Measurements from ENCODE around the gene FNDC10.
"Not testable (repeated sequence)": the region's sequence is repeated elsewhere in the genome, so short reads cannot be mapped to it uniquely, and the experiment has no call there.

FNDC10 gene

DNA sequence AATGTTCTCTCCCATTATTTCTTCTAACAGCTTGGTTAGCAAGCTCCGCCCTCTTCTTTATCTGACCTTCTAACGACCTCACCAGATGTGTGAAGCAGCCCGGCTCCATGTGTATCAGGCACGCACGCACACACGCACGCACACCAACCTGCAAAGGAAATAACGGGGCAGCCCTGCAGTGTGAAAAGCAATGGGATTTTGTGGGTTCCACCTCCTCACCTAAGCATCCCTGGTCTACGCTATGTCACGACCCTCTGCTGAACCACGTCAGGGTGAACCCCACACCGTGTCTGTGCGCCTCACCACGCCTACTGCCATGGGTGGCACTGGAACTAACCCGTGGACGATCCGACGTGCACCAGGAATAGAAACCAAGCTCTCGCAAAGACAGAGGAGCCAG is 35.7 kb downstream of the FNDC10 start:
- no peak for DNase-seq

DNA sequence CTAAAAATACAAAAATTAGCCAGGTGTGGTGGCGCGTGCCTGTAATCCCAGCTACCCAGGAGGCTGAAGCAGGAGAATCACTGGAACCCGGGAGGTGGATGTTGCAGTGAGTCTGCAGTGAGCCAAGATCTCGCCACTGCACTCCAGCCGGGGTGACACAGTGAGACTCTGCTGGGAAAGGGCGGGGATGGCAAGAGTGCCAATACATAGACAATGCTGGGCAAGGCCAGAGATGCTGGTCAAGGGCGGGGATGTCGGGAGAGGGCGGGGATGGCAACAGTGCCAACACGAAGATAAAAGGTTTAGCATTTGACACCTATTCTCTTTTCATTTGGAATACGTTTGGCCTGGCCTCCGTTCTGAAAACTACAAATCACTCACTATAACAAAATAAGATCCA is 36.2 kb downstream of the FNDC10 start:
- no peak for DNase-seq

DNA sequence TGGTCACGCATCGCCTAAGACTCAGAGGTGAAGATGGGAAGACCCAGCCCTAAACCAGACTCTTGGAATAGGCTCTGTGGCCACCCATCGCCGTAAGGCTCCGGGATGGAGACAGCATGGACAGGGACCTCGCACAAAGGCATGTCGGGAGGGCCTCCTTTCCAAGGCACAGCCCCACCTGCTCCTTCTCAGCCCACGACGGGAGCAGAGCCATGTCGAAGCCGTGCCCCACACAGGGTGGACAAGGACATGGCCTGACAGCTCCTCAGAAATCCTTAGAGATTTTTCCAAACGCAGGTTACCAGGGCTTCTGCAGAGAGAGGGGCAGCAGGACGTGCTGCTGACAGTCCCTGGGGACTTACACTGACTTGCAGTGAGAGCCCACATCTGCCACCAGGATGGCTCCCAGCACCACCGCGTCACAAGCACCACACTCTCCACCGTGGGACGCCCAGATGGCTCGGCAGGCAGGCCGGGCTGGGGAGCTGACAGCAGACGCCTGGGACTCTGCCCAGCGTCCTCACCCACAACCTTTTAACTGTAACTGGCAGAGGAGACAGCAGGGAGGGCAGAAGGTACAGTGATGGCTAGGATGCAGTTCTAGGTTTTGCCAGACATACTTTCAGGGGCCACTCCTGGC is 37.3 kb downstream of the FNDC10 start:
- no peak for DNase-seq

DNA sequence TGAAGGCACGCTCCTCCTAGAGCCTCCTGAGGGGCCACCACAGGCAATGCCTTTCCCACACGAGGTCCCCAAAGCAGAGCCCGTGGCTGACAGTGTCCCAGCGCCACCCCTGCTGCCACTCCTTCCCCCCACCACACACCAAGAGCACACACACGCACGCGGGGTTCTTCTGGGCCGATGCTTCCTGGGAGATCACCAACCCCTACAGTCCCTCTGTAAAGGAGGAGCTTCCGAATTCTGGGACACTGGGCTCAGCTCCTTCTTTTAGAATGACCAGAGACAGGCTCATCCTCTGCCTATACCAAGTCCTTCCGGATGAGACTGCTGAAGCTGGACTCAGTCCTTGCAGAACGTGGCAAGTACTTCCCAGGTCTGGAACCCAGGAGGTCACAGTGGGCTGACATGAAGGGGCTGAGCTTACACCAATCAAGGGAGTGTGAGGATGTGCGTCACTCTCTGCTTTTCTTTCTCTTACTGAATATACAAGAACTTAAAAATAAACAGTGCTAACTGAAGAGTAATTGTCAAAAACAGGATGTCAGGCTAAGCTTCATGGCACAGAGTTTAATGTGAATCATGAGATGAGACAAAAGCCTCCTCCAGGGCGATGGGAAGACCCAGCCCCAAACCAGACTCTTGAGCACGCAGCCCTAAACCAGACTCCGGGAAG is 38.0 kb downstream of the FNDC10 start:
- no peak for DNase-seq

DNA sequence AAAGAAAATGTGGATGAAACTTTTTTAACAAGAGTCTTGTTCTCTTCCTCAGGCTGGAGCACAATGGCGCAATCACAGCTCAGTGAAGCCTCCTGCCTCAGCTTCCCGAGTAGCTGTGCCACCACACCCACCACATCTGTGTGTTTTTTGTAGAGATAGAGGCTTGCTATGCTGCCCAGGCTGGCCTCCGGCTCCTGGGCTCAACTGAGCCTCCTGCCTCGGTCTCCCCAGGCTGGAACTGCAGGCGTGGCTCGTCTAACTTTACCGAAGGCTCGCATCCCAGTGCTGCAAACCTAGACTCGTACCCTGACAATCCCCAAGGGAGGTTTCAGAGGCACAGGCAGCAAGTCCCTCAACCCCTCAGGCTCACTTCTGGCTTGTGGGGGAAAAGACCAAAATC is 39.8 kb downstream of the FNDC10 start:
- DNase-seq = no peak

DNA sequence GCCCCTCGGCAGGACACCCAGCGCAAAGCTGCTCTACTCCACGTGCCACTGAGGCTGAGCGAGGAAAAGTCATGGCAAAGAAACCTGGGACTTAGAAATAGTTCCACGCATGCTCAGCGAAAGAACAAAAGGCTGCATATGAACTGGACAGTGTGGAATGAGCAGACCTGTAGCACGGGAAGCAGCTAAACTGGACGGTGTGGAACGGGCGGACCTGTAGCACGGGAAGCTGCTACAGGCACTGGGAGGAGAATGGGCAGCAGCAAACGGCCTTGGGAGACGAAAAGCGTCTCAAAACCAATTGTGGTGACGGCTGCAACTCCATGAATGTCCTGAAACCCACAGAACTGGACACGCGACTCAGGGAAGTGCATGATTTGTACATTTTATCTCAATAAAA is 40.9 kb downstream of the FNDC10 start:
- DNase-seq = no peak

DNA sequence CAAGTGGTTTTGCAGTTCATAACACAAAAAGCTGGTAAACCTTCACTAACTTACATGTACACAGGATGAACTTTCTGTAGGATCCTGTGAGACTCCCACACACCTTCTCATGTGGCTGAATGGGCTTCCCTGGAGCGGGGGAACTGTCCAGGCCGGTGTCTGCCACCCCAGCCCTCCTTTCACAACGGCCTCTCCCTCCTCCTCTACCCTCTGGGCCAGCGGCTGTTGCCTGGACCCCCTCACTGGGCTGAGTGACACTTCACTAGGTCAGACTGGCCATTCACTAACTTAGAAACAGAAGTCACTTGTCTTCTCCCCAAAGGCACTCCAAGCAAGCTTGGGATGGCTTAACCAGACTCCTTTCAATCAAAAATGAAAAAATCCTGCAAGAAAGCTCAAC is 41.3 kb downstream of the FNDC10 start:
- DNase-seq = no peak

DNA sequence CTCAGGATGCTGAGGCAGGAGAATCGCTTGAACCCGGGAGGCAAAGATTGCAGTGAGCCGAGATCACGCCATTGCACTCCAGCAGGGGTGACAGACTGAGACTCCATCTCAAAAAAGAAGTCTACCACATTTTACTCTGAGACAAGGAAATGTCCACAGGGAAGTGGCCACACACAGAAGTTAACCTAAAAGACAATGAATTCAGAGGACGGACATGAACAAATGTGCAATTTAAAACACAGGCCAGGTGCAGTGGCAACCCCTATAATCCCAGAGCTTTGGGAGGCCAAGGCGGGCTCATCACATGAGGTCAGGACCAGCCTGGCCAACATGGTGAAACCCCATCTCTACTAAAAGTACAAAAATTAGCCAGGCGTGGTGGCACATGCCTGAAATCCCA is 42.2 kb downstream of the FNDC10 start:
- not testable (repeated sequence) for DNase-seq

DNA sequence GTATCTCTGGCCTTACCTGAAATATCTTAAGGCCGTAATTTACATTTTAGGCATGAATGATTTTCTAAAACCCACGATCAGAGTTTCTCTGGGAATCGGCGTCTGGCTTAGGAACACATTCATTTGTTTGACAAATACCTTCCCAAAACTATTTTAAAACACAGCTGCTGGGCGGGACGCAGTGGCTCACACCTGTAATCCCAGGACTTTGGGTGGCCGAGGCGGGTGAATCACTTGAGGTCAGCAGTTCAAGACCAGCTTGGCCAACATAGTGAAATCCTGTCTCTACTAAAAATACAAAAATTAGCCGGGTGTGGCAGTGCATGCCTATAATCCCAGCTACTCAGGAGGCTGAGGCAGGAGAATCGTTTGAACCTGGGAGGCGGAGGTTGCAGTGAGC is 43.0 kb downstream of the FNDC10 start:
- DNase-seq = not testable (repeated sequence)

DNA sequence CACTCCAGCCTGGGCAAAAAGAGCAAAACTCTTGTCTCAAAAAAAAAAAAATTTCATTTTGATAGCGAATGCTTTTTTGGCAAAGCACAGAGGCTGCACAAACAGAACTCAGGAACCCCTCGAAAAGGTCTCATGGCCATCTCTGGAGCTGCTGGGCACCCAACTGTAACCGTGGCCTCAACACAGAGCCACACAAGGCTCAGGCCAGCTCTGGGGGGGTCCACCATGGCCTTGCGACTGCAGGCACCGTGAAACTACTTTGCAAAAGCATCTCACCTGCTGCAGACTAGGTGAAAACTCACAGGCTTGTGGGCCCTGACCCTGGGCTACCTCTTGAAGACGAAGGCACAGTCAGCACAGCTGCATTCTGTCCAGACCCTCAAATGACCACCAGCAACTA is 43.4 kb downstream of the FNDC10 start:
- no peak for DNase-seq

DNA sequence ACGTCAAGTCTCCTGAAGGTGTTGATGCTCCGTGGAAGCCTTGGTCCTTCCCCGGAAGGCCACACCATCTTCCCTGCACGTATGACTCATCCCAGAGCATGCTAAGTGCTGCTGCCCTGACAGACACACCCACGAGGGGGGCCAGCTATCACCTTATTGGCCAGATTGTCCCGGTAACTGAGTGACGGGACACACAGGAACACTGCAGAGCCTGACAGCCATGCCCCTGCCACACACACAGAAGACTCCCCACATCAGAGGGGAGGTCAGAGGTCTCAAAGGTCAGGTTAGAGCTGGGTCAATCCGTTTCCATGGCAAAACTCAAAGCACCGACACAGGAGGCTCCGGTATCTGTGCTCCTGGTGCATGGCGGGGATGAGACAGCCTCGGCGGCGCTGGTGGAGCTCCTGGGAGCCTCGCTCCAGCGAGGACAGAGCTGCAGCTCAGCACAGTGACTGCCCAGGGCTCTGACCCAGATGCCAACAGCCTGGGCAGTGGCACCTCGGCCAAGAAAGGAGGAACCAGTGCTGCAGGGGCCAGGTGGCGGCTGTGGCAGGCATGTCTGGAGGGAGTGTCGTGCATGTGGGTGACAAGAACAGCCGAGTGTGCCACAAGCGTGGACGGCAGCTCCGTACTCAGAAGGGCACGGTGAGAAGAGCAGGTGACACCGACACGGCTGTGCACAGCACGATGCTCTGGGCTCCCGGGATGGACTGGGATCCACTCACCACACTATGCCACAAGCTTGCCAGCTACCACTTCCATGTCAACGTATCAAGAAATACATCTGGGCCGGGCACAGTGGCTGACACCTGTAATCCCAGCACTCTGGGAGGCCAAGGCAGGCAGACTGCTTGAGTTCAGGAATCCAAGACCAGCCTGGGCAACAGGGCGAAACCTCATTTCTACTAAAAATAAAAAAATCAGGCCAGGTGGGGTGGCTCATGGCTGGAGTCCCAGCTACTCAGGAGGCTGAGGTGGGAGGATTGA is 44.7 kb downstream of the FNDC10 start:
- no peak for DNase-seq

DNA sequence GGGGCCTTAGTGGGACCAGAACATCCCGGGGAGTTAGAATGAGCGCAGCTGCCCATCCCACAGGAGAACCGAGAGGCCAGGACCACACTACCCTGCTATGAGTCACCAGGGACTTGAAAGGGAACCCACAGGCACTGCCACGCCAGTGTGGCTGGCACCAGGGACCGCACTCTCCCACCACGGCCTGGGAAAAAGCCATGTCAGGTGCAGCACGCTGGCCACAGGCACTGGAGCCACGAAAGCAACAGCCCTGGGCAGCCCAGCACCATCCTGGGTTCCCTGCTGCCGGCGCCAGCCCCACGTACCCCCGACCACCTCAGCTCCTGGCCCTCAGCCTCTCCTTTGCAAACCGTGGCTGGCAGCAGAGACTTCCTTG is 45.4 kb downstream of the FNDC10 start:
- no peak for DNase-seq

DNA sequence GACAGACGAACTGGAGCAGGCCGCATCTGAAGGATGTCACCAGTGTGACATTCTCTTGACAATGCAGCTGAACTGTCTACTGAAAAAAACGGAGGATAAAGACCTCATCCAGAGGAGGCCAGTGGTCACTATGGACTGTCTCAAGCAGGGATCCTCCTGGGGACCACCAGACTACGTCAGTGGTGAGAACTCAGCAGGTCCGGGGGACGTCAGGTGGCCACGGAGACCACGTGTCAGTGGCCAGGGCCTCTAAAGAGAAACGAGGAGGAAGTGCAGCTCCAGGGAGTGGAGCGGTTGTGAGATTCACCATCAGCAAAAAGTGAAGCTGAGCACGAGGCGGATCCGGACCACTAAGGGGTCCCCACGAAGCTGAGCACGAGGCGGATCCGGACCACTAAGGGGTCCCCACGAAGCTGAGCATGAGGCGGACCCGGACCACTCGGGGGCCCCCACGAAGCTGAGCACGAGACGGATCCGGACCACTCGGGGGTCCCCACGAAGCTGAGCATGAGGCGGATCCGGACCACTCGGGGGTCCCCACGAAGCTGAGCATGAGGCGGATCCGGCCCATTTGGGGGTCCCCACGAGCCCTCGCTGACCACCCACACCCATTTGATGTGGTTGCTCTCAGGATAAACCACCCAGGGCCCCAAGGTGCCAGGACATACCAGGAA is 46.0 kb downstream of the FNDC10 start:
- no peak for DNase-seq

DNA sequence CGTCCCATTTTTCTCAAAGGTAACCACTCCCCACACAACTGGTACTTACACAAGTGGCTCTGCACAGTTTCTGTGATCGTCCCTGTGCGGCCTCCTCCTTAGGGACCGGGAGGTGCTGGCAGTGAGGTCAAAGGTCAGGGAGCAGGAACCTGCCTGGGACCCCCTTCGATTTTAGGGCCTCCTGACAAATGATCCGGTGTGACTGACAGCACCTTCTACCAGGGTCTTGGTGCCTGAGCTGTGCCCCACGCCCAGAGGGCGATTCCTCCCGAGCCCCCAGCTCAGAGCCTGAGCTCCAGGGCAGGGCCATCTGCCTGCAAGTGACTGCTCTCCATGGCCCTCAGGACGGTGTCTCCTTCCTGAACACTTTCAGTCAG is 47.7 kb downstream of the FNDC10 start:
- no peak for DNase-seq

DNA sequence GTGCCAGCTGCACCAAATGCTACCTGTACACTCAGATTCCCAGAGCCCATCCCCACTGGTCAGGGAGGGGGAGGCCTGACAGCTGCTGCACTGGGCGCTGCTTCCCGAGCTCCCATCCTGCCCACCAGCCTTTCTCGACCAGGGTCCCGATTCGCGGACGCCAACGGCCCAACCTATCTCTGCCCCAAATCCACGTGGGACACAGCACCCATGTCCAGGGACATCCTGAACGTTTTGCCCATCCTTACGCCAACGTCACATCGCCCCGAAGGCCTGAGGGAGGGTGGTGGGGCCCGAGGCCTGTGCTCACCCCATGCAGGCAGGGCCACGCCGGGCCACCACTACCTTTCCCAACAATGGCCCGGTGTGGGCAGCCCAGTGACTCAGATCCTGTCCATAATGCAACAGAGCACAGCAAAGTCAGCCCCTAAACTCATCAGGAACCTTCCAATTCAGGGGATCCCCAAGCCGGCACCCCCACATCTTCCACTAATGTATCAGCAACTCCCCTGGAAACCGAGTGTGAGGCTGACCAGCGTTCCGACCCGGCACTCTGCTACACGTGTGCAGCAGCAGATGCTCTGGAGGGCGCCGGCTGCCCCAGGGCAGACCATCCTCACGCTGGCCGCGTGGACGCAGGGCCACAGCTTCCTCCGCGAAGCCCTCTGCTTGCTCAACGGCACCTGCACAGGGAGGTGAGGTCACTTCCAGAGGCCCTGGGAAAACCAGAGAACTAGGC is 48.2 kb downstream of the FNDC10 start:
- DNase-seq = no peak

DNA sequence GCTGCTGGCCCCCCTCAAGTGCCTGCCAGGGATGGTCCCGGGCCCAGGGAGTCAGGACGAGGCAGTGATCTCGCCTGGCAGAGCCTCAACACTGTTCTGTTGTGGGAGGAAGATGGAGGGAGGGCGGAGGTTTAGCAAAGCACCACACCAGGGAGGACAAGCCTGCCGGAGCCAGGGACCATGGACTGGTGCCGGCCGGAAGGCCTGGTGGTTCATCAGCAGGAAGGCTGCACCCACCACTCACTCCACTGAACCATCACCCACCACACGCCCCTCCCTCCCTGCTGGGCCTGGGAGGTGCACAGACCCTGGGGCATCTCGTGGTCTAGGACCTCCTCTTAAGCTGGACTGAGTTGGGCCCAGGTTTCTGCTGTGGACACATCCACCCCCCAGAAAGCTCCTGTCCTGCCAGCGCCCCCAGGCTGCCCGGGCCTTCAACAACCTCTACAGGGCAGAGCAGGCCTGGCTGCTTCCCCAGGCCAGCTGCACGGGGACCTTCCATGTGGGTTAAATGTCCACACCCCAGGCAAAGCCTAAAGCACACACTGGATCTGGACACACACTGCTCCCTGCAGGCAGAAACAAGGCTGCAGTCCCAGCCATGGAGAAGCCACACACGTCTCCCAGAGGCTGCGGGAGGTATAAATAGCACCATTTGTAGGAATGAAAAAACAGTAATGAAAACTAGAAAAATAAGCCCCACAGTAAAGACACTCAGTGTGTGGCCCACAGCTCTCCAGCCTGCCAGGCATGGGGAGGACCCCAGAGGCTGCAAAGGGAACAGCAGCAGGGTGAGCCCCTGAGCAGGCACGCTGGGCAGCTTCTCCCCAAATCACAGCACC is 49.1 kb downstream of the FNDC10 start:
- DNase-seq = no peak

DNA sequence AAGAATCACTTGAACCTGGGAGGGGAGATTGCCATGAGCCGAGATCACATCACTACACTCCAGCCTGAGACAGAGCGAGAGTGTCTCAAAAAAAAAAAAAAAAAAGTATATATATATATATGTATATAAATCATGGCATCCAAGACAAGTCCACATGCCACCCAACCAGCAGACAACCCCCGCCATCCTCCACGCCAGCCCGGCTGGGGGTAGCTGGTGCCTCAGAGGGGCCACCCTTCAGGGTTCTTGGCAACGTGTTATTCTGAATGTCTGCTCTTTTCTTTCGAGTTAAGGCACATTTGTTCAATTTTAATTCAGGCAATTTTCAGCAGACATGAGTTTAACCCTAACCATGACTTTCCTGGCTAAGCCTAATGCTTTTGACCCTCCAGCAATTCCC is 49.8 kb downstream of the FNDC10 start:
- no peak for DNase-seq

DNA sequence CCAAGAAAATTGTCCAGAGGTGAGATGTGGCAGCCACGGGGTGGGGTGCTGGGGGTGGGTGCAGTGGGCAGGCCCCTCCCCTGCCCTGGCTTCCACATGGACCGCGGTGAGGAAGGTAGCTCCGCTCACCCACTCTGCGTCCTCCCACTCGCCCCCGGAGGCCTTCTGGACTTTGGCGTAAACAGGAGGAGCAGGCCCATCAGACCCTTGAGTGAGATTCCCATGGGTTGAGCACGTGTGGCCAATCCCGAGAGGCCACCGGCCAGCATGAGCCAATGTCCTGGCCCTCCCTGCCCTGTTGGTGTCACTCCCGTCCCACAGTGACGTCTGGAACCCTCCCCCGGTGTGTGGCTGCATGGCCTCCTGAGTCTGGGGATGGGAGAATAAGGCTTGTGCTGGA is 51.3 kb downstream of the FNDC10 start:
- DNase-seq = no peak
